SH-SY5Y (cell line): ENCODE data around the gene RANBP3L.

Source experiments
- GATA2 ChIP-seq: IDR thresholded peaks from 2 replicates; pipeline ENCODE4 v1.6.1; 2011; ENCODE audit warnings: mild to moderate bottlenecking, low read depth, low read length
- GATA3 ChIP-seq: IDR thresholded peaks from 2 replicates; pipeline ENCODE4 v1.6.1; 2011; ENCODE audit warnings: low read depth, mild to moderate bottlenecking, low read length, moderate library complexity

RANBP3L gene

DNA sequence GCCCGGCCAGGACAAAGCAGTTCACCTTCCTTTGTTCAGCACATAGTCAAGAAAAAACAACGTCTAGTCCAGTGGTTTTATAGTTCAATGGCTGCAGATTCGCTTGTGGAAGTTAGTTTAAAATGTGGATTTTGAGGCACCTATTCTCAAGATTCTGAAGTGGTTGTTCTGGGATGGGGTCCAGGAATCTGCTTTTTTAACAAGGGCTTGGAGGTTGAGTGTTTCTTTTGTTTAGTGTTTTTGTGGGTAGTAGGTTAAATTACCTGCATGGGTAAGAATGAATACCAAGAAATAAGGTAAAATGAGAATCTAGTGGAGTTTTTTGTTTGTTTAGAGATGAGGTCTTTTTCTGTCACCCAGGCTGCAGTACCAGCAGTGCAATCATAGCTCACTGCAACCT, 31.5 kb downstream of the RANBP3L start:
- TF ChIP-seq GATA2 (no peak), GATA3 (no peak)

- TF ChIP-seq GATA2 (no peak), GATA3 (no peak)
Measured at GRCh38 chr5:36269478-36269877, 32.2 kb downstream of the RANBP3L start.

DNA sequence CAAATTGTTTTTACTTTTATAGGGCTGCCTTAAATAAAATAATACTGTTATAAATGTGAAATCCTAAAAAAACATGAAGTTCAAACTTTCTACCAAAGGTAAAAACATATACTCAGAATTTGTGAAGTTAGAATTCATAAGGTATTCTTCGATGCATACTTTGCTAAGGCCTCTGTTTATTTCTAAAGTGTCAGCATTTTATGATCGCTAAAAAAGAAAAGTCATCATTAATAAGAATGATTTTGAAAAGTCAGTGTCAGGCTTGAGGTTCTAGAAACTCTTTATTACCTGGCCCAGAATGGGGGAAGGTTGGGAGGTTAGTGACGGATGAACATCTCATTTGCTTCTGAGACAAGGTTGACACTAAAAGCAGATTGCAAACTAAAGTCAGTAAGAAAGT, 33.8 kb downstream of the RANBP3L start:
- TF ChIP-seq GATA2 (no peak), GATA3 (no peak)

GRCh38 chr5:36264202-36264760, 37.4 kb downstream of the RANBP3L start:
- TF ChIP-seq GATA3 (no peak), GATA2 (no peak)

DNA sequence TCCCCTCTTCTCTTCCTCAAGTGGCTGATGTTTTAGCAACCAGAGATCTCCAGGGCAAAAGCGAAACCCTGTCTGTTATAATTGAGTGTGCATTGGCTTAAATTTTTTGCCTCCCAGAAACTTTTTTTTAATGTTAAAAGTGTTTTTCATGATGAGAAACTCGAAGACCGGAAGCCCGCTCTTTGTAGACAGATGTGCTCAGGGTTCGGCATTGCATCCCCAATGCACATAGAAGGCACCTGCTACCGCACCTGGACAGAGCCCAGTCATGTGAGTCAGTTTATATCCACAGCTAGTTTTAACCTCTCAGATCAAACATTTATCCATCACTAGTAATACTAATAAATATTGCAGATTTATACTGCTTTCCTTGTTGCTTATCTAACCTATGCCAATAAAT, 40.5 kb downstream of the RANBP3L start:
- no peak for TF ChIP-seq GATA2
- no peak for TF ChIP-seq GATA3

DNA sequence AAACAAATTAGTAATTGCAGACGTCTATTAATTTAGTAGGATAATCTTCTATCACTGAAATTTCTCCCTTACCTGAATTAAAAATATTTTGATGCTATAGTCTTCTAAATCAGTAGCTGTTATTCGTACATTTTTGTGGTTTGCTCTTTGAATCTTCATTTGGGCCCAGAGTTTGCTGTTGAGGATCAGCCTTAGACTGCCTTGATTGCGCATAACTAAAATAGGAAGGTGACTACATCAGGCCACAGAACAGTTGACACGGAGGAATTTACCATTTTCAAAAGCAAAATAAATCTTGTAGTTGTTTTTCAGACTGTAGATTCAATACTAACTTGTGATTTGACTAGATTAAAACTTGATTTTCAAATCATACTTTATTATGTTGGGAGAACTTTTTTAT, 48.1 kb downstream of the RANBP3L start:
- TF ChIP-seq GATA2 (no peak), GATA3 (no peak)

GRCh38 chr5:36252722-36253365, 48.9 kb downstream of the RANBP3L start:
- TF ChIP-seq GATA3, result no peak
- no peak for TF ChIP-seq GATA2

DNA sequence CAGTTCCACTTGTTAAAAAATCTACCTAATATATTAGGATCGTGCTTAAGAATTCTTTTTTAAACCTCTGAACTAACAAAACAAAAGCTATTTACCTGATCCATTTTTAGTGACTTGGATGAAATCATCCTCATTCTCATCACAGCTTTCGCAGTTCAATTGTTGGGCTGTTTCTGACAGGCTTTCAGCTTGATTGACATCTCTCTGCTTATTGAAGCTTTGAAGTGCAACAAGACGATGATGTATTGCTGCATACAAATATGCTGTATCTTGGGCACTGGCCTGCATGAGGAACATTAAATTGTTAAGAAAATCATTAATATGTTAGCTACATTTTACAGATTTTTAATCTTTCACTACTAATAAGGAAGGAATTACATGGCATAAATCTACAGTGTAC, 50.5 kb downstream of the RANBP3L start:
- TF ChIP-seq GATA3, result no peak
- TF ChIP-seq GATA2, result no peak

DNA sequence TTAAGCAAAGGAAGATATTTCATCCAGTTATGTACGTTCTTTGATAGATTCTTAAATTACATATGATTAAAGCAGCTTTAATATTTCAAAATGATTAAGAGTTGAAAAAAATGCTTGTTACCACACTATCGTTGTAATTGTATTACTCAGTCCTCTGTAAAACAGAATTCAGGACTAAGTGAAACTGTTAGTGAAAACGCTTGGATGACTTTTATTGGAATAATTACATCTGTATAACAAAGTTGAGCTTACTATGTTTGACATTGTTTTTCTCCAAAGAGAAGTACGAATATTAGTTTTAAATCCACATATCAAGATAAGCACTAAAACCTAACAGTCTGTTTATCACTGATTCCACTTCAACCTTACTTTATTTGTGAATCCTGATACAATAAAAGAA, 51.3 kb downstream of the RANBP3L start:
- no peak for TF ChIP-seq GATA3
- TF ChIP-seq GATA2, result no peak

DNA sequence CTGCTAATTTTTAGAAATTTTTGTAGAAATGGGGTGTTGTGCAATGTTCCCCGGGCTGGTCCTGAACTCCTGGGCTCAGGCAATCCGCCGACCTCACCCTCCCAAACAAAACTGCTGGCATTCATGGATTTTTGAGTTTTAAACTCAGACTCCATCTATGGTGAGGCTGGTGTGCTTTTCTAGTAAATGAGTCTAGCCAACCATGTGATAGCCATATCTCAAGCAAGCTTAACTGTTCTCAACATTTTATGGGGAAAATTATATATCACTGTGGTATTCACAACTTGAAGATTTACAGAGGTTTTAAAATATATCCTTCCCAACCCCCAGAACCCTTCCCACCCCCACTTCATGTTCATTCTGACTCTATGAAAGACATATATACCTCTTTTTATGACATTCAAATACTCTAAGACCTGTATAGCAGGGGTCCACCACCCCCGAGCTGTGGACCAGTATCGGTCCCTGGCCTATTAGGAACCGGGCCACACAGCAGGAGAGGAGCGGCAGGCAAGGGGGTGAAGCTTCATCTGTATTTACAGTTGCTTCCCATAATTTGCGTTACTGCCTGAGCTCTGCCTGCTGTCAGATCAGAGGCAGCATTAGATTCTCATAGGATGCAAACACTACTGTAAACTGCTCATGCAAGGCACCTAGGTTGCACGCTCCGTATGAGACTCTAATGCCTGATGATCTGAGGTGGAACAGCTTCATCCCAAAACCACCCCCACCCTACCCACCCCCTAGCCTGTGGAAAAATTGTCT, 55.5 kb downstream of the RANBP3L start:
- no peak for TF ChIP-seq GATA3
- TF ChIP-seq GATA2, result no peak

DNA sequence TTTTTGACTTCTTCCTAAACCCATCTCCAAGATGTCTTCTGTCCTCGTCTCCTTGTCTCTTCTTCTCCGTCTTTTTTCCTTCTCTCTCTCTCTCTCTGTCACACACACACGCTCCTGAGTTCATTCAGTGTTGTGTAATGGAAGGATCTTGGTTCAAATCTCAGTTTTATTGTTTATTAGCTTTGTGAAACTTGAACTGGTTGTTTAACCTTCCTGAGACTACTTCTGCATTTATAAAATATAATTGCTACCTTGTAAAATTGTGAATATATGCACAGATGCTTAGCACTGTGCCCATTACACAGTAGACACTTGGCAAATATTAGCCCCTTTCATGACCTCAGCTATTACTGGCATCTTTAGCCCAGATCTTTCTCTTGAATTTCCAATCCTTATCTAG, 57.6 kb downstream of the RANBP3L start:
- TF ChIP-seq GATA3, result no peak
- TF ChIP-seq GATA2, result no peak

DNA sequence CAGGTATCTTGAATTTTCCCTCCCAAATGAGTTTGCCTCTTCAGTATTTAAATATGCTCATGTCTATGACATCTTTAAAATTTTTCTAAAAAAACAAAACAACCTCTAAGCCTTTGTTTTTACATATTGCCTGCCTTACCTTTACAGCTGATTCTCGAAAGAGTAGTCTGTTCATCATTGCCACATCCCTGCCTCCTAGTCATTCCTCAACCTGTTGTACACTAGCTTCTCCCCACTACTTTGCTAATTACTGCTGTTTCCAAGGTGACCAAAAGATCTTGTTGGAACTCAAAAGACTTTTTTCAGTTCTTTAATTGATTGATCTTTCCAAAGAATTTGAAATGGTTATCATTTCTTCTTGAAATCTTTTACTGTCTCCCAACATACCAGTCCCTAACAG, 58.0 kb downstream of the RANBP3L start:
- TF ChIP-seq GATA2 (no peak), GATA3 (no peak)

- TF ChIP-seq GATA2, result no peak
- no peak for TF ChIP-seq GATA3
Measured at GRCh38 chr5:36242534-36243485, 58.9 kb downstream of the RANBP3L start.
